GM21786 (cell line): Measurements from ENCODE around the gene HS6ST1.

Source experiments
- ATAC-seq: cut with Tn5 transposase; IDR thresholded peaks from one replicate; pipeline ENCODE4 v1.9.1; 2021; ENCODE audit not compliant: unreplicated experiment

Gene HS6ST1

DNA sequence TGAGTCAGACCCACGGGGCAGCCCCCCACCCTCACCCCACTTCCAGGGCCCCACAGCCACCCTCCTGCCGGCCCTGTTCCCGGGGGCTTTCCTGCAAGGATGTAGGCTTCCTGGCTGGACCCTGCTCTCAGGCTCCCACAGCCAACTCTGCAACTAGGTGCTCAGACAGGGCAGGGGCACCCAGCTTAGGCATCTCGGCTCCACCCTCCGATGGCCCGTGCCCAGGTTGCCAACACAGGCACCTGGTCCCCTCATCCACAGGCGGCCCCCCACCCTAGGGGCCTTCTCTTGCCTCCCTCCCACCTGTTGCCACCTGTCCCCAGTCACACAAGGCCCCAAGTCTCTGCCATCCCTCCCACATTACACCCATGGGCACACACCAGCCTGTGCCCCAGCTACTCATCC lies 34.6 kb downstream of the HS6ST1 start:
- ATAC-seq = no peak

DNA sequence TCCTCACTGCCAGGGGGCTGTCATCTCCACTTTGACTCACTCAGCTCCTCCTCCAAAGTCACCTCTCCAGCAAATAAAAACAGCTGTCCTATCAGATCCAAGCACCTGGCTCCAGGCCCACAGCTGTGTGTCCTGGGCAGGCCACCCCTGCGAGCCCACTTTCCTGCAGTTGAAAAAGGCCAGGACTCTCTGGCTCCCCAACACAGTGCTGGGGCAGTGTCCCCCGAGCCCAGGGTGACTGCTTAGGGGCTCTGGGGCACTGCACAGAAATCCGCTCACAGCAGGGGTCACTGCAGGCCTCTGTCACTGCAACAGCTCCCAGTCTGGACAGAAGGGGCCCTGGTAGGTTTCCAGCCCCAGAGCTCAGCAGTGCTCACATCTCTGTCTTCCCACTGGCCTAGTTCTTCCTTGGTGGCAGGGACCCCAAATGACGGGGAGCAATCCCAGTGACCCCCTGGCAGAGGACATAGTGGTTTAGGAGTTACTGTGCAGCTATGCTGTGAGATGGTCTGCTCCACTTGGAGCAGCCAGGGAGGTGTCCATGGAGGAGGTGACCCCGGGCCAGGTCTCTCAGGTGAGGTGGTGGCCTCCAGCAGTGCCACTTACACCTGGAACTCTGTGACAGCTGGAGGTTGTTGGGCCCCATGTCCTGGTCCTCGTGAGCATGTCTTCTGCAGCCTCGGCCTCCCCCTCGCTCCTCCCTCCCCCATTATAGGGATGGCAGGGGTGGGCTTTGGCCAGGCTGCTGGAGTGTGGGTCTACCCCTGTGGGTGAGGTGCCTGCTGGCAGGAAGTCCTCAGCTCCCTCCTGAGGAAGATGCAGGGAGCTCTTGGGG lies 35.5 kb downstream of the HS6ST1 start:
- no peak for ATAC-seq

DNA sequence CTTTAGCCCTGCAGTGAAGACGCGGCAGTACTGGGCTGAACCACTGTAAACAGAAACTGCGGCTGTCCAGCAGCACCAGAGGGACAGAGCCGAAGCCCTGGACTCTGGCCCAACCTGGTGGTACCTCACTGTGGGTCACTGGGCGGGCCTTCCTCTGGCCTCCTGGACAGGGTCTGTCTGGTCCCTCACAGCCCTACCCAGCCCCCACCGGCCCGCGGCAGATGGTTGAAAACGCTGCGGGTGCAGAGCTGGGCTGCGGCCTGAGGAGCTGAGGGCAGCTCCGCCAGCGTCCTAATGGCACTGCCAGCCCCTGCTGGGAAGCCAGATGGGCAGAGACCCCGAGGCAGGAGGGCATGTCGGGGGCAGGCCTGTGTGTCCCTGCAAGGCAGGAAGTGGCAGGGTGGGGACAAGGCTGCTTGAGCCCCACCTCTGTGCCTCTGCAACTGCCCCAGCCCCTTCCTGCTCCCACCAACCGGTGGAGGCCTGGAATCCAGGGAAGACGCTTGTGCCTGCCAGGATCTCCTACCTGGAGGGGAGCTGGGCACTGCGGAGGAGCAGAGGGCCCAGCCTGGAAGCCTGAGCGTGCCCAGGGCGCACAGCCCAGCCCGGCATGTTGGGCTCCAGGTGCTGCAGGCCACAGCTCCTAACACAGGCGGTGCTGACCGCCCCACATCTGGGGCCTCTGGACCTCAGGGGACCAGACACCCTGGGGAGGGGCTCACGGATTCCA lies 36.3 kb downstream of the HS6ST1 start:
- no peak for ATAC-seq

DNA sequence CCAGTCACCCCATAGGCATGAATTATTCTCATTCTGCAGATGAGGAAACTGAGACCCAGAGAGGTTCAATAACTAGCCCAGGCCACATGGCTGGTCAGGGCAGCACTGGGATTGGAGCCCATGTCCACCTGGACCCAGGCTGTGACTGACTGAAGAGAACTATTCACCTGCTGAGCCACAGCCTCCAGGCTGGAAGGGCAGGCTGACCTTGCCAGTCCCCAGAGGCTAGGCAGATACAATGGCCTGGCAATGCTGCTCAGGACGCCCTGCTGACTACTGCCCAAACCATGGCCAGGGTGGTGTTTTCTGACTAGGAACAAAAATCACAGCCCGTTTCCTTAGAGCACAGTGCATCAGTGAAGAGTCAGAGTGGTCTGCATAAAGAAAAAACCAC lies 36.8 kb downstream of the HS6ST1 start:
- ATAC-seq = no peak

DNA sequence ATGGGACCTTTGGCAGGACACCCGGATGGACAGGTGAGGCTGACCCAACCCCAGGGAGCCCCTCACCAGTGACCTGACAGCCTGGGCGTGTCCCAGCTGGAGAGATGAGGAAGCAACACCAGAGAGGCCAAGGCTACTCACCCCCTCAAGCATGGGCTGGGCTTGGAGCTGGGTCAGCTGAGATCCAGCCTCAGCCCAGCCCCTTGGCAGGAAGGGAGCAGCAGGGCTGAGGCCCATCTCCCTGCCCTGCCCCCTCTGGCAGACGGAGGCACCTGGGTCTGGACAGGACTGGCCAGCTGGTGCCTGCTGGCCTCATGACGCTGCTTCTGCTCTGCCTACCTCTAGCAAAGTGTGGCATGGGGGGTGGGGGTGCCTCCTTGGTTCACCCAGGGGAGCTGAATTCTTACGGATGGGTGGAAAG lies 37.8 kb downstream of the HS6ST1 start:
- no peak for ATAC-seq

DNA sequence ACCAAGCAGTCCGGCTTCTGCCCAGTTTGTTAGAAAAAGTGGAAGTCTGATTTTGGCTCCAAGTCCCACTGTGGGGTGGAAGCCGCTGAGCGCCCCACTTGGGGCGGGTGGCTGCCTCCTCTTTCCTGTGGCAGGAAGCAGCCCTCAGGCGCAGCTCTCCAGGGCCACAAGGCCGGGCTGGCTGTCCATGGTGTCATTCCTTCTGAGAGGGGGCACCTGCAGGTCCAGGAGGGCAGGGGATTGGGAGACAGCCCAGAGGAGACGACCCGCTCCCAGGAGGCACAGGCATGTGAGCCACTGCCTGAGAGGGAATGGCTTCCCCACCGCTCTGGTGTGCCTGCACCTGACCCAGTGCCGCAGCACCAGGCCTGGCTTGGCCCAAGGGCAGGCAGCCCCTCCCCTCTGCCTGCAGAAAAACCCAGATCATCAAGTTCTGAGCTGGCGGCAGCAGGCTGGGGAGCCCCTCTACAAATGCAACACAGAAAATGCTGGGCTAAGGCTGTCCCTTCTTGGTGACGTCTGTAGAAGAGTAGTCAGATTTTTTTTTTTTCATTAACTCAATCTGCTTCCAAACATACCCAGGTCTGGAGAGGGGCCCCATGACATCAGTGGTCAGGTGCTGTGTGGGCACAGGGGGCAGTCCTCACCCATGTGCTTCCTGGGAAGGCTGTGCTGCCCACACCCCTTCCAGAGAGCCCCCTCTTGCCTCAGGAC lies 38.4 kb downstream of the HS6ST1 start:
- ATAC-seq = no peak

DNA sequence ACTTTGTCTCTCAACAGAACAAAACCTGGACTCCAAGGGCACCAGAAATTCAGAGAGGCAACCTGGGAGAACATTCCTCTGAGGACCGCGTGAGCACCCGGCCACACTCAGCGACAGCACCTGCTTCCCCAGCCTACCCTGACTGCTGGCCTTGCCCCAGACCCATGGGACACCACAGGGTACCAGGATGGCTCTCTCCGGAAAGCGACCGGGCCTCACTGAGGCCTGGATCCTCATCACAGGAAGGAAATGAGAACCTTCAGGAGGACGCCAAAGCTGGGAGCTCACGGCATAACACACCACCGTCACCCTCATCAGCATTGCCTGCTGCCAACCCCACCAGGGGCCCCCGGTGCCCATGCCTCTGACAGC lies 38.9 kb downstream of the HS6ST1 start:
- no peak for ATAC-seq

DNA sequence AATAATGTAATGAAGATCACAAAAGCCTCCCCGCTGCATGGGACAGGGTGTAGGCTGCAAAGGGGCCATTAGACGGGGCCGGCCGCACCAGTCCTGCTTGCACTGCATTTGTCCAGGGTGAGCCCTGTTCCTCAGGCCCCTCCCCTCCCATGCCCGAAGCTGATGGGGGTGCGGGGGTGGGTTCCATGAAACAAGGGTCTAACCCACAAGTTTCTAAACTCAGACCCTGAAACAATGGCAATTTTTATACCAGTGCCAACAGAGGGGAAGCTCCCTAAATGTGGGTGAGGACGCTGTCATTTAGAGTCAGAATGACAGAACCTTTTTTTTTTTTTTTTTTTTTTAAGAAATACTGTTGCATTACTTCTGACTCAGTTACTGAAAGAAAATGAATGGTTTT lies 39.7 kb downstream of the HS6ST1 start:
- ATAC-seq = no peak

DNA sequence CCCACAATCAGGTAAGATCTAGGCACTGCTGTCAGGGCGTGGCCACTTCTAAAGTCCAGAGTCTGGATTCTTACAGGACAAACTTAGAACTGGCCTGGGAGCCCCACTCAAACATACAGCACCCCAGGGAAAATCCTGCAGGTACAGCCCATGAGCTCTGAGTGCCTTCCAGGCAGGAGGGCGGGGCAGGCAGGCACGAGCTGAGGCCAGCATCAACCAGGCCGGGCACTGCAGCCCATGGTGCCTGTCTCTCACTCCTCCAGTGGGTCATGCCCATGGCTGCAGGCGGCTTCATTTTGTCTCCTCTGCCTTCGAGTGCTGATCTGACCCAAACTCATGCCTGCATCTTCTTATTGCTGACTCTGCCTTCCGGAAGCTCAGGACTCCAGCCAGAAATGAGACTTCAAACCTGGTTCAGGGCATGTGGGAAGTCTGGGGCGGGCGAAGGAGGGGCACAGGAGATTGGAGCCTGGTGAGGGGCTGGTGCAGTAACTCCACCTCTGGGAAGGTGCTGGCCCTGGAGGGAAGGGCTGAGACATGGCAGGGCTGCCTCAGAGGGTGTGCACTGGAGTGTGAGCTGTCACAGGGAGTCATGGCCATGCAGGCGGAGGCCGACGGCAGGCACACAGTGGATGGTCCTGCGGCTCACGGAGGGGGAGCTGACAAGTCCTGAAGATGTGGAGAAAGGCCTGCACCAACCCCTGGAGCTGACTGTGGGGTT lies 40.5 kb downstream of the HS6ST1 start:
- no peak for ATAC-seq

DNA sequence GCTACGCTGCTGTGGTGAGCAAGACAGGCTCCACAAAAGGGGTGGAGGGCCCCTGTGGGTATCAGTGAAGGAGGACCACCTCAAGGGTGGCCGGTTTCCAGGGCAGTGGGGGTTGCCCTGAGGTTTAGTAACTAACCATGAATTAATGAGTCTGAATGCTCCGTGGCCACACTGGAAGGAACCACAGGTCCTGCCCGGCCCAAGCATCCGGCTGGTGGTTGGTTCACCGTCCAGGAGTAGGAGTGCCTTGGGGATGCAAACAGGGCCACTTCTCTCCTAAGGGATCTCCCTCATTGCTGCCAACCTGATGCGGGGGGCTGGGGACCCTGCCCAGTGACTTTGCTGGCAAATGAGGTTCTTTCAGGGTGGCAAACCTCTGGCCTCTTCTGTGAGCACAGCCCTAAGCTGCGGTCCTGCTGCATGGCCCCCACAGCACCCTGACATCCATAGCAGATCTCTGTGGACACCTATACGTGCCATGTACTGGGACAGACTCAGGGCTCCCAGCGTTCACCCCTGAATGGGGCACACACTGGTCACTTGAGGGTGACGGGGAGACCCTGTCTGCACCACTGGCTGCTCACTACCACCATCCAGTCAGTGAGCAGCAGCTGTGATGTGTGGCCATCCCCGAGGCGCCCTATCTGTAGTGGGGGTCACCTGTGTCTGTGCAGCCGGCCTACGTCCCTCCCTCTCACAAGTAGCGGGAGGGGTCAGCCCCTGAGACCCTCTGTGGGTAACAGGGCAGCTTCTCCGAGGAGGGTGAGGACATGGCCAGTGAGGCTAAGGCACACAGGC lies 41.6 kb downstream of the HS6ST1 start:
- ATAC-seq = no peak

DNA sequence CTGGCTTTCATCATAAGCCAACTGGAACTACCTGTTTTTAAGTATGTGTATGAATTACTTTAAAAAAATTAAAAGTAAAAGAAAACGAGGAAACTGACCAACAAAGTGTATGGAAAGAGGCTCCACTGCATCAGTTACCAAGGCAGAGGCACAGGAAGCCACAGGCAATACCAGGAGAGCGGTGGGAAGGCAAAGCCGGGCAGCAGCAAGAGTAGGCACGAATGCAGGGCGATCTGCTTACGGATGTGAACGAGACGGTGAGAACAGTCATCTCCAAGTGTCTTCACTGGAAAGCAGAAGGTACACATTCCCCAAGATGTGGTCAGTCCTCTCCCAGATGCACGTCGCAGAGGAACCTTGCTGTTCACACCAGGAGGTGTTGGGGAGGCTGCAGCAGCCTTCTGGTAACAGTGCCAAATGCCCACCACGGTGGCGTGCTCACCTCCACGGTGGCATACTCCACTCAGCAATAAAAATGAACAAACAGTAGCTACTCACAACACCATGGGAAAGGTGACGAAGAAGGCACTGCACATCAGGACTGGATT lies 43.1 kb downstream of the HS6ST1 start:
- ATAC-seq = no peak

DNA sequence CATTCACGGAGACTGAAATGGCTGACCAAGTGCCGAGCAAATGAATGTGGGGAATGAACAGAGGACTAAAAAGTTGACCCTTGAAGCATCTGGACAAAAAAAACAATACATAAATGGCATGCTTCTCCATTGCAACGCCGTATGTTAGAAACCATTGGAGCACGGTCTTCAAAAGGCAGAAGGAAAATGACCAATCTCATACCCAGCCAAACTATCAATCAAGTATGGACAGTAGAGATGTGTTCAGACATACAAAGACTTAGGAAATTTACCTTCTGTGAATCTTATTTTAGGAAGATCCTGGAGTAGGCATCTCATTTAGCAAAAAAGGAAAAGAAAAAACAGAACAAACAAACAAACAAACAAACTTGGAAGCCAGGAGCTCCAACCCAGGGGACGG lies 44.5 kb downstream of the HS6ST1 start:
- no peak for ATAC-seq

DNA sequence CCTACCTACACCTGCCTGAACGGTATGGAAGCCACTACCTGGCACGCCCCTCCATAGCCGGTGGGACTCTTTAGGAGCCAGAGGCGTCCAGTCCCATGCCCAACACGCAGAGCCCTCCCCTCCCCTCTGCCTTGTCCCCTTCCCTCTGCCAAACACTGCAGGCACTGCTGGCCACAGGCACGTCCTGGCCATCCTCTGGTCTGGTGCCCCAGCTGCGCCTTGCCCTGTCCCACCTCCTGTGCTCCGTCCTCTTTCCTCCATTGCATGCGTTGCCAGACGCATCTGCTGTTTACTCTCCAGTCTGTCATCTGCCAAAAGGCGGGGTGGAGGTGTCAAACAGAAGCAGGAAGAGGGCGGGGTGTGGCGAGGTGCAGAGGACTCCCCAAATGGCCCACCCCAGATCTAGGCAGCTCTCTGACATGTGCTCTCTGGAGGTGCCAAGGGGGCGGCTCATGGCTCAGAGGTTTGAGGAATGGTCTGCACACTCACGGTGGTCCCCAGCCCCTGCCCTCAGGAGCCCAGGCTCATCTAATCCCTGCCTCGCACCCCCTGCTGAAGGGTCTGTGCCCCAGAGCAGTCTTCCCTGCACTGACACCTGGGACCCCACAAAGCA lies 45.1 kb downstream of the HS6ST1 start:
- no peak for ATAC-seq

DNA sequence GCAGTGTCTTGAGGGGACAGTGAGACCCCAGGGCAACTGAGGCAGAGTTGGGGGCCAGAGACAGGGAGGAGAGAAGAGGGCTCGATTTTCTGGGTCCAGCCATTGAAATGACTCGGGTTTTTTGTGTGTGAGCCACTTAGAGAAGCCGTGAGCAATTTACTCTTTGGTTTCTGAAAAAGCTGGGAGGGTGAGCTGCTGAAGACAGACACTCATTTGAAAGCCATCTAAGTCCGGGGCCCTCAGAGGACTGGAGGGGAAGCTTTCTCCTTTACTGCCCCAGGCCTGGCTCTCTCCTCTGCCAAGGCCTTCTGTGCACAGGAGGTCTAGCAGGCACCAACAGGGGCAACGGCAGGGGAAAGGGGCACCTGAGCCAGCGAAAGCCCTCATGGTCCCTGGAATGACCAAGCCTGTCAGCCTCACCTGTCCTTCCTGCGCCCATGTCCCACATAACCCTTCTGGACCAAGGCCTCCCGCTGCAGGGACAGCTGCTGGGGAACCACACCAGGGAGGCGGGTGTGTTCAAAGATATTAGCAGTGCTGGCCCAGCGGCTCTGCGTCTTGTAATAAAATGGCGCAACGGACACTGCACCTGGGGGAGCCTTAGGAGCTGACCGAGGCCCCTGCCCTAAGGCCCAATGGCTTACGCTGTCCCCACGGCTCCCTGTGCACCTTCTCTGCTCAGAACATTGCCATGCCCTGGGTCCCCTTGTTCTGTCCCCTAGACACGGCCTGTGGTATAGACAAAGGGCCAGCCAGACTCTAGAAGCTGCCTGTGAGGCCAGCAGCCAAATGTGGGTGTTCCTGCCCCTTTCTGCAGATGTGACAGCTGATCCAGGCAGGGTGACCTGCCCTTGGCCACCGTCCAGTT lies 45.8 kb downstream of the HS6ST1 start:
- no peak for ATAC-seq

DNA sequence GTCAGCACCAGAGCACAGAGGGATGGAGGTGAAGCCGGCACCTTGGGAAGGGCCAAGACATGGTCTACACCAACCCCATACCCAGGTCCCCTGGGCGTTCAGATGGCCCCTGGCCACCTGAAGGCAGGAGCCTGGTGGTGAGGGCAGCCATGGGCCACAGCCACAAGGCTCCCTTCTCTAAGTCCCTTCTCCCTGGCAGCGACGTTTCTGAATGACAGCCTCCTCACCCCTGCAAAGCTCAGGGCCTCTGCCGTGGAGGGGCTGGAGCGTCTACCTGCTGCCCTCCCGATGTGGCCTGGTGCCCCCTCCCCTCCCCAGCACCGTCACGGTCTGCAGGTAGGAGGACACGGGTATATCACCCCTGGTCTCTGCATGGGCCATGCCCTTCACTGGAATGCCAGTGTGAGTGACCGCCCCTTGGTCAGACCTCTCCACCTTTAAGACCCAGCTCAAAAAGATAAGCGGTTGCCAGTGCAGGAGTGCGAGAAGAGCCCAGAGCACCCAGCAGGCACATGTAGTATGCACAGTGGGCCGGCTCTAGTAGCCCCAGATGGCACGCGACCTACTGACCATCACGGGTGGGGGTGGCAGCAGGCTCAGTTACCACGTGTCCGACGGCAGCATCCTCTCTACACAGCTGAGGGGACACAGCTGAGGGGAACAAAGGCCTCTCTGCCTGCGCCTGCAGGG lies 46.6 kb downstream of the HS6ST1 start:
- ATAC-seq = no peak

DNA sequence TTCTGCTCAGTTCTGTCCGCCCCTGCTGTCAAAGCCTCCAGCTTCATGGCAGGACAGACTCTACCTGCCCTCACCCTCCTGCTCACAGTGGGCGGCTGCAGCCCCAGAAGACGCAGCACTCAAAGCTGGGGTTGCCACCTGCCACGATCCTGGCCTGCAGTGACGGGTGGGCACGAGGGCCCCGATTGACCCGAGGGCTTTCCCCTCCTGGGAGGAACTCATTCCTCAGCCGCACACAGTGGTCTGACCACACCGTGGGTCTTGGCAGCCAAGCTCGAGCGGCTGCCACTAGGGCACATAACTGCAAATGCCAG lies 47.1 kb downstream of the HS6ST1 start:
- no peak for ATAC-seq

DNA sequence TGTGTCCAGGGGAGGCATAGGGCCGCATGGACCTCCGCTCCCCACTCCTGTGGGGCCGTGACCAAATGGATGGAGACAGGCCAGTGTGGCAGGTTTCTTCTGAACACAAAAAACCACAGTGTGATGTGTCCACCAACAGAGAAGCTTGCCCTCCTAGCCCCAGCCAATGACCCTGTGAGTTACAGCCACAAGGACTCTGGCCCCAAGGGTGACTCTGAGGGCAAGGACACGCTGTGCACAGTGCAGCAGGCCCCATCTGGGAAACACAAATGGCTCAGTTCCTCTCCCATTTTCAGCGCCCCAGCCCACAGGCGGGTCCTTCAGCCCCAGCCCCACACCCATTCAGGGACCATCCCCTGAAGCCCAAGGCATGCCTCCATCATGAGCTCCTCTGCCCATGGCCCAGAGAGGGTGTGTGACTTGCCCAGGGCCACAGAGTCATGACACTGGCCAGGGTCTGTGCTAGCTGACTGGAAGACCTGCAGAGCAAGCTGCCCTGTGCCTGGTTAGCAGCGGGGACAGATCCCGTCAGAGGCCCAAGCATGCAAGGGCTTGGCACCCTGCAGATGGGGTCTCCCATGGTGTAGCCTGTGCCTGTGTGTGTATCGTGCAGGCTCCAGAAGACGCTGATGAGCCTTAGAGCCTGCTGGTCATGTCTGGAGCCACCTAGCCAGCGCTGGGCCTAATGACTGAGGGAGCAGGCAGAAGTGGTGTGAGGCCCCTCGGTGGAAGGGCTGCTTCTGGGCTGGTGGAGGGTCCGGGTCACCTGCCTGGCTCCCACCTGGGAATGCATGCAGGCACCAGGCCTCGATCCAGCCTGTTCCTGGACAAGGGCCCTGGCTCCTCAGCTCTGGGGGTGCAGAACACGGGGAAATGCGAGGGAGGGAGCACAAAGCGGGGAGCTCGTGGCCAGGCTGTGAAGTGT lies 47.7 kb downstream of the HS6ST1 start:
- ATAC-seq = no peak
